Right ventricle myocardium inferior (tissue), 1 donor: ENCODE data around the gene KY. TPM values are rescaled to one million over a fixed set of nuclear protein-coding genes. Genes with fewer than 3 reads are reported as not detected.
A peak's percentile ranks its signal among the peaks of the same experiment; 100 is the strongest.

Experiments used
- ATAC-seq: fragments of 200-7000 bp; cut with Tn5 transposase; one replicate; pipeline ENCODE4 v1.9.1; 2020; ENCODE audit warnings: mild to moderate bottlenecking, moderate library complexity
- DNase-seq: peaks from one replicate; pipeline ENCODE4 v3.0.0; 2021; ENCODE audit errors: missing footprints
- intact Hi-C: fragments of 100-400 bp; cut with DNase I; formaldehyde crosslinking; loops from one replicate; pipeline ENCODE4 v1.11.0; 2022
- total RNA-seq: library from RNA; stranded (reverse); fragmentation: NEBNext Ultra II Directional; extraction: Animal tissue kit (Norgen Biotek cat#: 25700); gene quantifications from one replicate; pipeline ENCODE4 v1.2.1, GENCODE V29; 2021
- donor health status: DM: no; HTN: yes; CAD: no; lungs with severe emphysema.

KY gene
- total RNA-seq, 1 donor from 2014 or later, result 16.7 TPM

GRCh38 chr3:134677987-134678308 is 27.1 kb upstream of the KY start:
- intact Hi-C loops, result loop anchor here (5.0 kb wide), 1 partner anchor 74 kb away; no protein-coding TSS in a partner anchor

GRCh38 chr3:134677196-134677986 is 26.6 kb upstream of the KY start:
- ATAC-seq (peak; percentile 88), DNase-seq (no peak)
- intact Hi-C loops, result loop anchor here (5.0 kb wide), 1 partner anchor 75 kb away; no protein-coding TSS in a partner anchor

More at GRCh38 chr3:134677987-134678308, 27.1 kb upstream of the KY start:
- no peak for DNase-seq
- peak; percentile 29 for ATAC-seq

GRCh38 chr3:134675726-134676256 is 25.0 kb upstream of the KY start:
- intact Hi-C loops, result loop anchor here (5.0 kb wide), 1 partner anchor 77 kb away; no protein-coding TSS in a partner anchor
- ATAC-seq, result no peak
- DNase-seq, result no peak

GRCh38 chr3:134672571-134672970 is 21.7 kb upstream of the KY start:
- intact Hi-C loops, result no loop called here
- no peak for DNase-seq
- no peak for ATAC-seq

- ATAC-seq (no peak), DNase-seq (no peak)
- intact Hi-C loops, result no loop called here
These were observed 17.1 kb upstream of the KY start for GRCh38 chr3:134667956-134668355.

DNA sequence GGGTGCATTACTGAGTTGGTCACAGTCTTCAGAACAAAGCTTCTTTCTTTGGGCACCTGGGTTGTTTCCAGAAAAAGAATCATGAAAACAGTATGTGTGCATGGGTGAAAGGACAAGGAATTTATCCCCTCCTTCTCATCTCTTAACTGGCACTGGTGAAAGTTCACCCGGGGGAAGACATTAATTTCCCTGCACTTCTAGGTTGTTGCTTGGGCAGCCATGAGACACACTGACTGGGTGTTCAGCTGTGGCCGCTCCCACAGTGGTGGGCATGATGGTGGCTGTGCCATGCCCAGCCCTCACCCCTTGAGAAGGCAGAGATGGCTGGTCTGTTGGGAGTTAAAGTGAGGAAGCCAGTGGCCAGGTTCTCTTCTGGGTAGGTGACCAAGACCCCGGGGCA is 16.6 kb upstream of the KY start:
- DNase-seq (no peak), ATAC-seq (no peak)
- intact Hi-C loops, result no loop called here

DNA sequence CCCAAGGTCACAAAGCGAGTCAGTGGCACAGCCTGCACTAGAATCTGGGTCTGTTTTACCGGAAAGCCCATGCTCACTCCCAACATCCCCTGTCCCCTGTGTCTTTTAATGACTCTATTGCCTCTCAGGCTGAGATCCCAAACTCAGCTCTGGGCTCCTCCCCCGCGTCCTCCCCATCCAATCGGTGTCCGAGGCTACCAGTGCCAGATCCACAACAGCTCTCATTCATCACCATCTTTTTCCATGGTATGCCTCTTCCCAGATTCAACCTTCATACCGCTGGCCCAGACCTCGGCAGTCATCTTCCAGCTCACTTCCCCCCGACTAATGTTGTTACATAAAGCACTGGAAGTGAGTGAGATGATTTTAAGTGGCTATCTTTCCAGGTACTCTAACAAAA is 16.1 kb upstream of the KY start:
- ATAC-seq, result no peak
- no peak for DNase-seq
- intact Hi-C loops, result no loop called here

DNA sequence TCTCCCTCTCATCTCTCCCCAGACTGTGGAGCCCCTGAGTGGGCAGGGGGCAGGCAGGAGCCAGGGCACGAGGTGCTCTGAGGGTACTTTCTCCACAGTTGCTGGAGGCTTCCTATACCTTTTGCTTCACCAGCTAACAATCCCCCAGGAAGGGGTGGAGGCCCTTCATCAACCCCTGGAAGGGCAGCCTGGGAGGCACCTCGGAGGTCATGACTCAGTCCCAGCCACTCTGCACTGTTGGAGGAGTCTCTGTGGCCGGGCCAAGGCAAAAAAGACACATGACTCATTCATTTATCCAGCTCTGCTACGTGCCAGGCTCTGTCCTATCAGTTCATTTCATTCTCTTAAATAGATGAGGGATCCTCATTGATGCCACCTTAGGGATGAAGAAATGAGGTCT is 15.6 kb upstream of the KY start:
- DNase-seq, result no peak
- intact Hi-C loops, result no loop called here
- no peak for ATAC-seq

GRCh38 chr3:134666052-134666451 is 15.2 kb upstream of the KY start:
- DNase-seq (no peak), ATAC-seq (no peak)
- intact Hi-C loops, result no loop called here

- ATAC-seq, result peak; percentile 79
- intact Hi-C loops, result no loop called here
- no peak for DNase-seq
These were observed 14.4 kb upstream of the KY start for GRCh38 chr3:134665243-134665642.

DNA sequence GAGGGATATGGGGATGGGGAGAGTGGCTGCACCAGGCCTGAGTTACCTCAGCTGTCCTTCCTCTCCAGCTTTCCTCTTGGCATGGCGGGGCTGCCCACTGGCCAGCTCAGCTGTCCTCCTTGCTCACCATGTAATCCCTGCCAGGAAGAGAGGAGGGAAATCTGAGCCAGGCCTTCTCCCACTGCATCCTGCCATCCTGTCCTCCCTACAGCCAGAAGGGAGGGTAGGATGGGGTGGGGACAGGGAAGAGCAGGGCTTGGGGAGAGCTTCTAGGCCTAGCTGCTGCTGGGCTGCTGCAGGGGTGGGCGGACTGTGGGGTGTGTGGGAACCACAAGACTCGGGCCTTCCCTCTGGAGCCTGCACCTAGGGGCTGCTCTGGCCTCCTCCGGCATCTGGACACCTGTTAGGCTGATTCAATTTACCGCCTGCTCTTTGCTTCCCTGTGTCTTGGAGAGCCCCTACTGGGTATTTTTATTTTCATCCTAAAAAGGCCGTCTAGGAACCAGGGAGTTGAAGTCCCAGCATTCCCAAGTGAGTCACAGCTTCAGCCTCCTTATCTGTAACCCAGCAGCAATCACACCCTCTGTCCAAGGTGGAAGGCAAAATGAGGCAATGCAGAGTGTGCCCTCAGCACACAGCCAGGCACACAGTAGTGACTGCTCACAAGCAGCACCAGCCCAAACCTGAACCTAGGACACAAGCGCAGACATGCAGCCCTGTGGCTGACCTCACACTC is 13.1 kb upstream of the KY start:
- peak; percentile 21 for ATAC-seq
- no peak for DNase-seq
- intact Hi-C loops, result no loop called here

DNA sequence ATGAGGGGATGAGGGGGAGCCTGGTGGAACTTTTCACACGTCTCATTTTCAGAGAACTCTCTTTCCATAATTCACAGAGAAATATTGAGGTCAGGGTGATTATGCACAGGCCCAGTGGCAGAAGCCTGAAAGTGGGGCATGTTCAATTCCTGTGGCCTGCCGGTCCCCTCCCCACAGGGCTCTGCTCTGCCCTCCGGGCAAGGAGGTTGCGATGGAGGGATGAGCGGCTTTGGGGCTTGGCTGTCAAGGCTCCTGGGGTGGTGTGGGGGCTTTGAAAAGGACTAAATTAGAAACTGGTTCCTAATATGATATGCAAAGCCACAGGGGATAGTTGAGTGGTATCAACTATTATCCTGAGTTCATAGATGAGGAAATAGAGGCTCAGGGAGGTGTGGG is 9.2 kb upstream of the KY start:
- no peak for ATAC-seq
- intact Hi-C loops, result no loop called here

DNA sequence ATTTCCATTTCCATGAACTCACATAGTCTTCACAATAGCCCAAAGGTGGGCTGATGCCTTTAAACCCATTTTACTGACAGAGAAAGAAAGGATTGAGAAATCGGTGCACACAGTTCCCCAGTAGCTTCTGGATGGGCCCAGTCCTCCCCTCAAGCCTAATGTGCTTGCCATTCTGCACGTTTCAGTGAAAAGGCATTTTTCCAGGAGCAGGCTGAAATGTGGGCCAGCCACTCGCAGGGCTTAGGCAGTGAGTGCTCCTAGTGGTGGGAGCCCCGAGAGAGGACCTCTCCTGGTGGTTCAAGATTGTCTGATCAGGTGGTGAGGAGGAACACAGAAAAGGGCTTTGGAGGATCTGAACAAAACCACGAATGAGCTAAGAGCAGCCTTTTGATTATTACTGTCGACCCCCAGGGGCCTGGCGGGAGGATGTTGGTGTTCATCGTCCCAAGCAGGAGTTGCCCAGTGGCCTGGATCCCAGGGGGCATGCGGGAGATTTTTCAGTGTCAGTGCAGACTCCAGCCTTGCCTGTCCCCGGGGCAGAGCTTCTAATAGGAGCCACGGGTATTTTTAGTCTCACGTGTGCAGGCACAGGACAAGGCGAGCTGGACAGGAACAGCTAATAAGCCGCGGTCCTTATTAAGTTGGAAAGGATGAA is 8.7 kb upstream of the KY start:
- intact Hi-C loops, result no loop called here
- ATAC-seq (peak; percentile 72), DNase-seq (no peak)

More for the DNA sequence above, 9.2 kb upstream of the KY start:
- DNase-seq, result no peak

DNA sequence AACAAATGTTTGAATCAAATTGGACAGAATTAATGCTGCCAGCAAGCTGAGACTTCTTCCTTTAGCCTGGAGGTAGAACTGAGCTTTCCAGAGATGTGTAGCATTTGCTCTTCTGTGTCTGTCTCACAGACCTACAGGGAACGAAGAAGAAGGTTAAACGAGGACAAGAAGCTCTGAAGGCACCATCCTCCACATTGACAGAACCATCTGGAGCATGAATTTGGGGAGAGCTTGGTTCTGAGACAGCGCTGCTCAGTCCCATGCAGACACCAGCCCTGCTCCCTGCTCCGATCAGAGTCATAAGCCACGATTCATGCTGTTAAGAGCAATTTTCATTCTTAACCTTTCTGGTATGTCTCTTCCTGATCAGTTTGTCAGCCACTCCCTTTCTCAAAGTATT is 7.7 kb upstream of the KY start:
- ATAC-seq (no peak), DNase-seq (no peak)
- intact Hi-C loops, result no loop called here

DNA sequence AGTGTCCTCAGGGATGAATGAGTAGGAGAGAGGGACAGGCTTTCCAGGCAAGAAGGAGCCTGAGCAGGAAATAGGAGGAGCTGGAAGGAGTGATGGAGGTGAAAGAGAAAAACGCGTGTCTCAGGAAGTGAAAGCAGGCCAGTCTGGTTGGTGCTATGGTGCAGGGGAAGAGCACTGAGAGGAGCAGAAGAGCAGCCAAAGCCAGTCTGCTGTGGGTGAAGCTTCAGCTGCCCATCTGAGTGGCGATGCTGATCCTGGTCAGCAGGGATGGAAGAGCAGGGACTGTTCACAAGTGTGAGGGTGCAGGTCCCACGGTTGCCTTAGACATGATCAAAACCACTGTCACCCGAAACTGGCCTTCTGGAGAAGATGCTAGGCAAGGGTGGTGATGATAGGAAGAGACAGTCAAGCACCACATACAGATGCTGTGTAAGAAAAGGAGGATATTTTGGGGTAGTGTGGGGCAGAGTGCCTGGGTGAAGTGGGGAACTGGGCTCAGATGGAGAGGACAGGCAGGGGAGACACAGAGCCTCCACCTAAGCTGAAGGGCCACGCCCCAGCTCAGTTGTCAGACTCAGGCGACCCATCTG is 5.5 kb upstream of the KY start:
- DNase-seq, result no peak
- no peak for ATAC-seq
- intact Hi-C loops, result no loop called here

DNA sequence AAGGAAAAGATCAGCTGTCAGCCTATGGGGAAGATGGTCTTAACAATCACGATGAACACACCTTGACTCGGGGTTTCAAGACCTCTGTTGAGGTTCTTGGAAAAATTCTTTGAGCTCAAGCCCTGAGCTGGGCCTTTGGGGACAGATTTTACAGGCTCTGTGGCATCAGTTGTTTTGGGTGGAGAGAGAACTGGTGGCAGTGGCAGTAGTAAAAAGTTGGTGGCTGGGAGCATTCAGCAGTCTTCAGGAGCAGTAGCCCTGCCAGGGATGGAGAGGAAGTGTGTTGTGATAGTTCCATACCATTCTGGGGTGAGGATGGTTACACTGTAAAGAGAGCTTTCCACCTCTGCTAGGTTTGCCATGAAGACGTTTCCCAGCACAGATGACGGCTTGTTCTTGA is 4.9 kb upstream of the KY start:
- ATAC-seq (no peak), DNase-seq (no peak)
- intact Hi-C loops, result no loop called here

DNA sequence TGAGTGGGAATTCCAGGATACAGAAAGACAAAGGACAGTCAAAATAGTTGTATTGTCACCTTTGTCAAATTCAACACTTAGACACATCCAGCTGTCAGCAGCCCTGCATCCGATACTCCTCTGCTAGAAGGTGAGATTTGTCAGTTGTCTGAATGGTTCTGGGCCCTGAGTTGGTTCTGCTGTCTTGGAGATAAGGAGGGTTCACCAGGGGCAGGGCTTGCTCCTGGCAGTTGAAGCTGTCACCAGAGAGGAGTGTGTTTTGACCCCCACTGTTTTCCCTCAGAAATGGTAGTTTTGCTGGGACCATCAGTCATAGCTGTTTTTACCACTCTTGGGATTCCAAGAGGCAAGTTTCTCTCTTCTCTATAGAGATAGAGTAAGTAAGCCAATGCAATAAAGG is 3.2 kb upstream of the KY start:
- ATAC-seq, result no peak
- DNase-seq, result no peak
- intact Hi-C loops, result no loop called here

GRCh38 chr3:134652886-134653630 is 2.2 kb upstream of the KY start:
- no peak for DNase-seq
- ATAC-seq, result no peak
- intact Hi-C loops, result no loop called here

DNA sequence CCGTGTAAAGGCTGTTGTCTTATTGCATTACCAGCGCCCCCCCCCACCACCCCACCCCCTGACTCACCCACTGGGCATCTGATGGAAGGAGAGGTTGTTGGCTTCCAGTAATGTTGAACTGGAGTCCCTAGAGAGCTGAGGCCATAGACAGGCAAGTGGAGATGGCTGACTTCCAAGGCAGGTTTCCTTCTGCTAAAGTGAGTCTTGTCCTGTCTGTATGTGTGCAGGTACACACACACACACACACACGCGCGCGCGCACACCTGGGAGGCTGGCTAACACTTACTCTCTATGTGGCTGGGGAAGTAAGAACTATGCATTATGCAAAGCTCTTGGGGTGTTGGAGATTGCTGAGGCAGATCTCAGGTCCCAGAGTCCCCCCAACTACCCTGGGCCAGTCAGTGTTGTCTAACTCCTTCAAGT is 1.6 kb upstream of the KY start:
- no peak for ATAC-seq
- no peak for DNase-seq
- intact Hi-C loops, result no loop called here
